Neural cell (in vitro differentiated cells): ENCODE measurements around the gene METAP1. TPM values are rescaled to one million over a fixed set of nuclear protein-coding genes. Genes with fewer than 3 reads are reported as not detected.
"Not testable (repeated sequence)": the region's sequence is repeated elsewhere in the genome, so short reads cannot be mapped to it uniquely, and the experiment has no call there.

Source experiments
- H2AFZ ChIP-seq: fragments of 200-600, 300-800 bp; sonication (generic), shearing (Covaris generic); 2 replicates; pipeline ENCODE4 v1.6.0; 2014; ENCODE audit warnings: low read depth, mild to moderate bottlenecking, antibody characterized with exemption, low read length, moderate library complexity
- H3F3A ChIP-seq: fragments of 200-600 bp; shearing (Covaris generic); 2 replicates; pipeline ENCODE4 v1.6.1; 2016; ENCODE audit warnings: mild to moderate bottlenecking, moderate library complexity, mixed read lengths, antibody characterized with exemption, low read length; ENCODE audit not compliant: insufficient read depth, poor library complexity, severe bottlenecking
- H3K27ac ChIP-seq: fragments of 200-600, 300-800 bp; sonication (generic), shearing (Covaris generic); 2 replicates; pipeline ENCODE4 v1.5.1; 2014; ENCODE audit warnings: mild to moderate bottlenecking, low read length, moderate library complexity
- H3K27me3 ChIP-seq: fragments of 300-800, 200-600 bp; sonication (generic), shearing (Covaris generic); 2 replicates; pipeline ENCODE4 v1.6.0; 2014; ENCODE audit warnings: mild to moderate bottlenecking, low read depth, low read length, moderate library complexity; ENCODE audit not compliant: insufficient read depth
- H3K36me3 ChIP-seq: fragments of 300-800, 200-600 bp; sonication (generic), shearing (Covaris generic); 2 replicates; pipeline ENCODE4 v1.5.1; 2014; ENCODE audit warnings: mild to moderate bottlenecking, antibody characterized with exemption, low read length, moderate library complexity; ENCODE audit not compliant: insufficient read depth
- H3K4me2 ChIP-seq: fragments of 300-800, 200-600 bp; sonication (generic), shearing (Covaris generic); 2 replicates; pipeline ENCODE4 v1.6.0; 2014; ENCODE audit warnings: mild to moderate bottlenecking, low read length
- H3K4me3 ChIP-seq: fragments of 300-800, 200-600 bp; sonication (generic), shearing (Covaris generic); 2 replicates; pipeline ENCODE4 v1.5.1; 2014; ENCODE audit warnings: mild to moderate bottlenecking, low read length, moderate library complexity
- H3K79me2 ChIP-seq: fragments of 200-600 bp; shearing (Covaris generic); replicated peaks from 2 replicates; pipeline ENCODE4 v1.6.0; 2014; ENCODE audit warnings: mild to moderate bottlenecking, low read length, moderate library complexity; ENCODE audit not compliant: insufficient read depth
- H3K9ac ChIP-seq: fragments of 300-800, 200-600 bp; sonication (generic), shearing (Covaris generic); 2 replicates; pipeline ENCODE4 v1.6.1; 2016; ENCODE audit warnings: mild to moderate bottlenecking, low read length, mixed read lengths
- H3K9me2 ChIP-seq: fragments of 200-600 bp; shearing (Covaris generic); 2 replicates; pipeline ENCODE4 v1.6.1; 2016; ENCODE audit warnings: mild to moderate bottlenecking, low read length, mixed read lengths; ENCODE audit not compliant: insufficient read depth
- H3K9me3 ChIP-seq: fragments of 200-600, 300-800 bp; sonication (generic), shearing (Covaris generic); 2 replicates; pipeline ENCODE4 v1.6.1; 2016; ENCODE audit warnings: mild to moderate bottlenecking, mixed run types, low read length, moderate library complexity, mixed read lengths
- H4K20me1 ChIP-seq: fragments of 200-600 bp; shearing (Covaris generic); 2 replicates; pipeline ENCODE4 v1.6.1; 2016; ENCODE audit warnings: mild to moderate bottlenecking, mixed run types; ENCODE audit not compliant: insufficient read depth
- EP300 ChIP-seq: fragments of 450-650 bp; conservative IDR thresholded peaks from 2 replicates; pipeline ENCODE4 v1.6.1; 2014; ENCODE audit warnings: antibody characterized with exemption, mild to moderate bottlenecking, moderate library complexity; ENCODE audit not compliant: poor library complexity, severe bottlenecking
- EZH2 ChIP-seq: fragments of 200-600, 300-800 bp; shearing (Covaris generic), sonication (generic); IDR thresholded peaks from 2 replicates; pipeline ENCODE4 v1.6.1; 2014; ENCODE audit warnings: antibody characterized with exemption, low read length, borderline replicate concordance, mild to moderate bottlenecking; ENCODE audit not compliant: insufficient read depth, poor library complexity, severe bottlenecking
- MXI1 ChIP-seq: fragments of 450-650 bp; conservative IDR thresholded peaks from 2 replicates; pipeline ENCODE4 v1.6.1; 2014; ENCODE audit warnings: antibody characterized with exemption, mild to moderate bottlenecking; ENCODE audit not compliant: poor library complexity, severe bottlenecking
- POLR2AphosphoS5 ChIP-seq: IDR thresholded peaks from 2 replicates; pipeline ENCODE4 v1.6.1; 2012
- RAD21 ChIP-seq: fragments of 450-650 bp; conservative IDR thresholded peaks from 2 replicates; pipeline ENCODE4 v1.6.1; 2014; ENCODE audit warnings: antibody characterized with exemption, mild to moderate bottlenecking, moderate library complexity
- SMC3 ChIP-seq: fragments of 450-650 bp; conservative IDR thresholded peaks from 2 replicates; pipeline ENCODE4 v1.6.1; 2014; ENCODE audit warnings: antibody characterized with exemption, mild to moderate bottlenecking, moderate library complexity; ENCODE audit not compliant: poor library complexity
- TAF1 ChIP-seq: IDR thresholded peaks from 2 replicates; pipeline ENCODE4 v1.6.1; 2012; ENCODE audit warnings: low read depth
- polyA plus RNA-seq: library from polyadenylated mRNA; depleted of rRNA; stranded (reverse); fragments of >200 nt; gene quantifications from 2 replicates; pipeline ENCODE4 v1.2.3, GENCODE V29; 2014
- TF ChIP-seq, protein P1 (sequence below): IDR thresholded peaks from 2 replicates; pipeline ENCODE4 v1.6.1; 2012; ENCODE audit warnings: borderline replicate concordance
- TF ChIP-seq, protein P2 (sequence below): fragments of 450-650 bp; IDR thresholded peaks from 2 replicates; pipeline ENCODE4 v1.5.1; 2014; ENCODE audit warnings: antibody characterized with exemption, mild to moderate bottlenecking, moderate library complexity; ENCODE audit not compliant: poor library complexity, severe bottlenecking

Gene METAP1
- polyA plus RNA-seq, 1 donor from 2014 or later = 24.5 TPM

GRCh38 chr4:99021386-99021785 is 25.9 kb downstream of the METAP1 start:
- Histone ChIP-seq H3K4me2 (no peak overlapping the region), H3K27ac (no peak overlapping the region), H3K9ac (no peak overlapping the region), H3K79me2 (peaks cover 10% of the 10 kb centered on the region), H3K9me2 (no peaks in the 10 kb centered on the region), H3F3A (no peaks in the 10 kb centered on the region), H2AFZ (no peak overlapping the region), H3K36me3 (no peaks in the 10 kb centered on the region), H3K27me3 (no peaks in the 10 kb centered on the region), H3K4me3 (no peak overlapping the region), H3K9me3 (no peaks in the 10 kb centered on the region), H4K20me1 (no peaks in the 10 kb centered on the region)
- TF ChIP-seq, protein P1, sequence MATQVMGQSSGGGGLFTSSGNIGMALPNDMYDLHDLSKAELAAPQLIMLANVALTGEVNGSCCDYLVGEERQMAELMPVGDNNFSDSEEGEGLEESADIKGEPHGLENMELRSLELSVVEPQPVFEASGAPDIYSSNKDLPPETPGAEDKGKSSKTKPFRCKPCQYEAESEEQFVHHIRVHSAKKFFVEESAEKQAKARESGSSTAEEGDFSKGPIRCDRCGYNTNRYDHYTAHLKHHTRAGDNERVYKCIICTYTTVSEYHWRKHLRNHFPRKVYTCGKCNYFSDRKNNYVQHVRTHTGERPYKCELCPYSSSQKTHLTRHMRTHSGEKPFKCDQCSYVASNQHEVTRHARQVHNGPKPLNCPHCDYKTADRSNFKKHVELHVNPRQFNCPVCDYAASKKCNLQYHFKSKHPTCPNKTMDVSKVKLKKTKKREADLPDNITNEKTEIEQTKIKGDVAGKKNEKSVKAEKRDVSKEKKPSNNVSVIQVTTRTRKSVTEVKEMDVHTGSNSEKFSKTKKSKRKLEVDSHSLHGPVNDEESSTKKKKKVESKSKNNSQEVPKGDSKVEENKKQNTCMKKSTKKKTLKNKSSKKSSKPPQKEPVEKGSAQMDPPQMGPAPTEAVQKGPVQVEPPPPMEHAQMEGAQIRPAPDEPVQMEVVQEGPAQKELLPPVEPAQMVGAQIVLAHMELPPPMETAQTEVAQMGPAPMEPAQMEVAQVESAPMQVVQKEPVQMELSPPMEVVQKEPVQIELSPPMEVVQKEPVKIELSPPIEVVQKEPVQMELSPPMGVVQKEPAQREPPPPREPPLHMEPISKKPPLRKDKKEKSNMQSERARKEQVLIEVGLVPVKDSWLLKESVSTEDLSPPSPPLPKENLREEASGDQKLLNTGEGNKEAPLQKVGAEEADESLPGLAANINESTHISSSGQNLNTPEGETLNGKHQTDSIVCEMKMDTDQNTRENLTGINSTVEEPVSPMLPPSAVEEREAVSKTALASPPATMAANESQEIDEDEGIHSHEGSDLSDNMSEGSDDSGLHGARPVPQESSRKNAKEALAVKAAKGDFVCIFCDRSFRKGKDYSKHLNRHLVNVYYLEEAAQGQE = no peak
- TF ChIP-seq RAD21 = no peak
- no peak for TF ChIP-seq MXI1
- TF ChIP-seq TAF1 = no peak
- TF ChIP-seq, protein P2, sequence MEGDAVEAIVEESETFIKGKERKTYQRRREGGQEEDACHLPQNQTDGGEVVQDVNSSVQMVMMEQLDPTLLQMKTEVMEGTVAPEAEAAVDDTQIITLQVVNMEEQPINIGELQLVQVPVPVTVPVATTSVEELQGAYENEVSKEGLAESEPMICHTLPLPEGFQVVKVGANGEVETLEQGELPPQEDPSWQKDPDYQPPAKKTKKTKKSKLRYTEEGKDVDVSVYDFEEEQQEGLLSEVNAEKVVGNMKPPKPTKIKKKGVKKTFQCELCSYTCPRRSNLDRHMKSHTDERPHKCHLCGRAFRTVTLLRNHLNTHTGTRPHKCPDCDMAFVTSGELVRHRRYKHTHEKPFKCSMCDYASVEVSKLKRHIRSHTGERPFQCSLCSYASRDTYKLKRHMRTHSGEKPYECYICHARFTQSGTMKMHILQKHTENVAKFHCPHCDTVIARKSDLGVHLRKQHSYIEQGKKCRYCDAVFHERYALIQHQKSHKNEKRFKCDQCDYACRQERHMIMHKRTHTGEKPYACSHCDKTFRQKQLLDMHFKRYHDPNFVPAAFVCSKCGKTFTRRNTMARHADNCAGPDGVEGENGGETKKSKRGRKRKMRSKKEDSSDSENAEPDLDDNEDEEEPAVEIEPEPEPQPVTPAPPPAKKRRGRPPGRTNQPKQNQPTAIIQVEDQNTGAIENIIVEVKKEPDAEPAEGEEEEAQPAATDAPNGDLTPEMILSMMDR = no peak
- TF ChIP-seq EZH2 = no peak
- no peak for TF ChIP-seq EP300
- no peak for TF ChIP-seq POLR2AphosphoS5
- no peak for TF ChIP-seq SMC3

GRCh38 chr4:99022566-99022965 is 27.0 kb downstream of the METAP1 start:
- Histone ChIP-seq H3K79me2 (peaks cover 3% of the 10 kb centered on the region), H3K9me3 (no peaks in the 10 kb centered on the region)
- no peak for TF ChIP-seq EZH2
- no peak for TF ChIP-seq POLR2AphosphoS5
- TF ChIP-seq, protein P2 = no peak
- TF ChIP-seq, protein P1 = no peak
- TF ChIP-seq RAD21 = no peak
- TF ChIP-seq MXI1 = no peak
- TF ChIP-seq SMC3 = no peak
- no peak for TF ChIP-seq EP300
- TF ChIP-seq TAF1 = no peak

DNA sequence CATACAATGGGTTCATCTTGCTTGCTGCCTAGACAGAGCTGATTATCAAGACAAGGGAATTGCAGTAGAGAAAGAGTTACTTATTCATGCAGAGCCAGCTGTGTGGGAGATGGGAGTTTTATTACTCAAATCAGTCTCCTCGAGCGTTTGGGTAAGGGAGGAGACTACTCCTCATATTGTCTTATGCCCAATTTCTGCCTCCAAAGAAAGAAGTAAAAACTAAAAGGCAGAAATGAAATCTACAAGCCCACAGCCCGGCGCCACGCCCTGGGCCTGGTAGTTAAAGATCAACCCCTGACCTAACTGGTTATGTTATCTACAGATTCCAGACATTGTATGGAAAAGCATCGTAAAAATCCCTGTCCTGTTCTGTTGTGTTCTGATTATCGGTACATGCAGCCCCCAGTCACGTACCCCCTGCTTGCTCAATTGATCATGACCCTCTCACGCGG is 28.3 kb downstream of the METAP1 start:
- not testable (repeated sequence) for H3K9me3 ChIP-seq, H3K4me3 ChIP-seq, H4K20me1 ChIP-seq, H3K36me3 ChIP-seq, H3K79me2 ChIP-seq, H3K9me2 ChIP-seq, H2AFZ ChIP-seq, H3K27me3 ChIP-seq, H3F3A ChIP-seq, H3K27ac ChIP-seq, H3K4me2 ChIP-seq, H3K9ac ChIP-seq

More at GRCh38 chr4:99022566-99022965, 27.0 kb downstream of the METAP1 start:
- no peaks in the 10 kb centered on the region for H3K36me3 ChIP-seq
- H3K4me3 ChIP-seq = no peak overlapping the region
- no peaks in the 10 kb centered on the region for H3F3A ChIP-seq
- H3K9ac ChIP-seq = no peak overlapping the region
- no peak overlapping the region for H3K4me2 ChIP-seq
- no peaks in the 10 kb centered on the region for H4K20me1 ChIP-seq
- no peak overlapping the region for H2AFZ ChIP-seq
- no peak overlapping the region for H3K27ac ChIP-seq
- no peaks in the 10 kb centered on the region for H3K9me2 ChIP-seq
- no peaks in the 10 kb centered on the region for H3K27me3 ChIP-seq
